SH-SY5Y (cell line): ENCODE measurements around the gene DSEL.

Experiments used
- GATA2 ChIP-seq: IDR thresholded peaks from 2 replicates; pipeline ENCODE4 v1.6.1; 2011; ENCODE audit warnings: mild to moderate bottlenecking, low read depth, low read length
- GATA3 ChIP-seq: IDR thresholded peaks from 2 replicates; pipeline ENCODE4 v1.6.1; 2011; ENCODE audit warnings: low read depth, mild to moderate bottlenecking, low read length, moderate library complexity

DSEL gene

GRCh38 chr18:67514465-67514864, 2.1 kb downstream of the DSEL start:
- peak; percentile 46; the same call in 1 of the 2 replicates for TF ChIP-seq GATA2
- peak; percentile 77 for TF ChIP-seq GATA3

GRCh38 chr18:67513280-67513679, 3.2 kb downstream of the DSEL start:
- TF ChIP-seq GATA2, result no peak
- no peak for TF ChIP-seq GATA3

- no peak for TF ChIP-seq GATA3
- no peak for TF ChIP-seq GATA2
Observed at GRCh38 chr18:67511840-67512239, 4.7 kb downstream of the DSEL start.

GRCh38 chr18:67510831-67511230, 5.7 kb downstream of the DSEL start:
- TF ChIP-seq GATA2, result no peak

- TF ChIP-seq GATA3 (peak; percentile 11; the same call in 1 of the 2 replicates), GATA2 (peak; percentile 22; the same call in 1 of the 2 replicates)
Observed at GRCh38 chr18:67509741-67510391, 6.7 kb downstream of the DSEL start.

GRCh38 chr18:67508146-67508545, 8.4 kb downstream of the DSEL start:
- TF ChIP-seq GATA3, result no peak
- TF ChIP-seq GATA2, result no peak

GRCh38 chr18:67504739-67505138, 11.8 kb downstream of the DSEL start:
- TF ChIP-seq GATA2, result no peak
- no peak for TF ChIP-seq GATA3

- TF ChIP-seq GATA2, result no peak
- TF ChIP-seq GATA3, result no peak
Observed at GRCh38 chr18:67500522-67501205, 15.9 kb downstream of the DSEL start.

- TF ChIP-seq GATA2, result no peak
- no peak for TF ChIP-seq GATA3
Observed at GRCh38 chr18:67496469-67496868, 20.1 kb downstream of the DSEL start.

- no peak for TF ChIP-seq GATA2
- no peak for TF ChIP-seq GATA3
Observed at GRCh38 chr18:67486534-67486933, 30.0 kb downstream of the DSEL start.

- TF ChIP-seq GATA2 (no peak), GATA3 (no peak)
Observed at GRCh38 chr18:67485655-67486054, 30.9 kb downstream of the DSEL start.

- no peak for TF ChIP-seq GATA2
- no peak for TF ChIP-seq GATA3
Observed at GRCh38 chr18:67484458-67484857, 32.1 kb downstream of the DSEL start.

GRCh38 chr18:67483952-67484351, 32.6 kb downstream of the DSEL start:
- TF ChIP-seq GATA2, result no peak
- no peak for TF ChIP-seq GATA3

GRCh38 chr18:67483237-67483636, 33.3 kb downstream of the DSEL start:
- no peak for TF ChIP-seq GATA2
- TF ChIP-seq GATA3, result no peak

- TF ChIP-seq GATA3 (no peak), GATA2 (no peak)
Observed at GRCh38 chr18:67478249-67478648, 38.3 kb downstream of the DSEL start.
